ENCODE measurements around the gene ZFYVE28.

GRCh38 chr4:2395584-2395983 is 22.9 kb downstream of the ZFYVE28 start:
- TF ChIP-seq POLR2AphosphoS5 (IDR thresholded peaks at IDR 0.05) (no peak), CTCF (IDR thresholded peaks at IDR 0.05) (no peak)
